ENCODE measurements around the gene SLC48A1.
A peak's percentile ranks its signal among the peaks of the same experiment; 100 is the strongest.

Gene SLC48A1

GRCh38 chr12:47737936-47738594 is 35.0 kb upstream of the SLC48A1 start:
- no peak for DNase-seq (ENCODE audit: low read depth)
- no peak for TF ChIP-seq CTCF (IDR thresholded peaks at IDR 0.05; ENCODE audit: control insufficient read depth, insufficient read depth, low read depth, low read length, missing control alignments)

GRCh38 chr12:47739297-47739696 is 33.7 kb upstream of the SLC48A1 start:
- DNase-seq (ENCODE audit: low read depth), result no peak
- no peak for TF ChIP-seq CTCF (IDR thresholded peaks at IDR 0.05; ENCODE audit: control insufficient read depth, insufficient read depth, low read depth, low read length, missing control alignments)
- H3K4me3 ChIP-seq (ENCODE audit: control insufficient read depth, low read depth, low read length), result no peak overlapping the region

More at GRCh38 chr12:47737936-47738594, 35.0 kb upstream of the SLC48A1 start:
- H3K4me3 ChIP-seq (ENCODE audit: control insufficient read depth, low read depth, low read length), result no peak overlapping the region

GRCh38 chr12:47739979-47740378 is 33.1 kb upstream of the SLC48A1 start:
- TF ChIP-seq CTCF (IDR thresholded peaks at IDR 0.05; ENCODE audit: control insufficient read depth, insufficient read depth, low read depth, low read length, missing control alignments), result no peak
- DNase-seq (ENCODE audit: low read depth), result no peak
- H3K4me3 ChIP-seq (ENCODE audit: control insufficient read depth, low read depth, low read length), result no peak overlapping the region

GRCh38 chr12:47740606-47741339 is 32.3 kb upstream of the SLC48A1 start:
- no peak for TF ChIP-seq CTCF (IDR thresholded peaks at IDR 0.05; ENCODE audit: control insufficient read depth, insufficient read depth, low read depth, low read length, missing control alignments)
- no peak for DNase-seq (ENCODE audit: low read depth)

GRCh38 chr12:47741340-47741703 is 31.7 kb upstream of the SLC48A1 start:
- H3K4me3 ChIP-seq (ENCODE audit: control insufficient read depth, low read depth, low read length), result no peak overlapping the region
- no peak for DNase-seq (ENCODE audit: low read depth)
- TF ChIP-seq CTCF (IDR thresholded peaks at IDR 0.05; ENCODE audit: control insufficient read depth, insufficient read depth, low read depth, low read length, missing control alignments), result no peak

More at GRCh38 chr12:47740606-47741339, 32.3 kb upstream of the SLC48A1 start:
- H3K4me3 ChIP-seq (ENCODE audit: control insufficient read depth, low read depth, low read length), result no peak overlapping the region

- peak; percentile 96 for TF ChIP-seq CTCF (IDR thresholded peaks at IDR 0.05; ENCODE audit: control insufficient read depth, insufficient read depth, low read depth, low read length, missing control alignments)
- no peak for DNase-seq (ENCODE audit: low read depth)
- H3K4me3 ChIP-seq (ENCODE audit: control insufficient read depth, low read depth, low read length), result no peak overlapping the region
These were observed 30.7 kb upstream of the SLC48A1 start for GRCh38 chr12:47742253-47742825.
